ENCODE measurements around the gene TMEM117.

- no peak for TF ChIP-seq CTCF (IDR thresholded peaks at IDR 0.05)
- no peak for TF ChIP-seq POLR2A (IDR thresholded peaks at IDR 0.05)
Observed at GRCh38 chr12:44286821-44287505, 451.1 kb downstream of the TMEM117 start.
